GM21360 (cell line): ENCODE measurements around the gene MXD3.
A peak's percentile ranks its signal among the peaks of the same experiment; 100 is the strongest.

Experiments used
- ATAC-seq: cut with Tn5 transposase; IDR thresholded peaks from one replicate; pipeline ENCODE4 v1.9.1; 2021; ENCODE audit warnings: mild to moderate bottlenecking, moderate library complexity; ENCODE audit not compliant: unreplicated experiment

The MXD3 gene

DNA sequence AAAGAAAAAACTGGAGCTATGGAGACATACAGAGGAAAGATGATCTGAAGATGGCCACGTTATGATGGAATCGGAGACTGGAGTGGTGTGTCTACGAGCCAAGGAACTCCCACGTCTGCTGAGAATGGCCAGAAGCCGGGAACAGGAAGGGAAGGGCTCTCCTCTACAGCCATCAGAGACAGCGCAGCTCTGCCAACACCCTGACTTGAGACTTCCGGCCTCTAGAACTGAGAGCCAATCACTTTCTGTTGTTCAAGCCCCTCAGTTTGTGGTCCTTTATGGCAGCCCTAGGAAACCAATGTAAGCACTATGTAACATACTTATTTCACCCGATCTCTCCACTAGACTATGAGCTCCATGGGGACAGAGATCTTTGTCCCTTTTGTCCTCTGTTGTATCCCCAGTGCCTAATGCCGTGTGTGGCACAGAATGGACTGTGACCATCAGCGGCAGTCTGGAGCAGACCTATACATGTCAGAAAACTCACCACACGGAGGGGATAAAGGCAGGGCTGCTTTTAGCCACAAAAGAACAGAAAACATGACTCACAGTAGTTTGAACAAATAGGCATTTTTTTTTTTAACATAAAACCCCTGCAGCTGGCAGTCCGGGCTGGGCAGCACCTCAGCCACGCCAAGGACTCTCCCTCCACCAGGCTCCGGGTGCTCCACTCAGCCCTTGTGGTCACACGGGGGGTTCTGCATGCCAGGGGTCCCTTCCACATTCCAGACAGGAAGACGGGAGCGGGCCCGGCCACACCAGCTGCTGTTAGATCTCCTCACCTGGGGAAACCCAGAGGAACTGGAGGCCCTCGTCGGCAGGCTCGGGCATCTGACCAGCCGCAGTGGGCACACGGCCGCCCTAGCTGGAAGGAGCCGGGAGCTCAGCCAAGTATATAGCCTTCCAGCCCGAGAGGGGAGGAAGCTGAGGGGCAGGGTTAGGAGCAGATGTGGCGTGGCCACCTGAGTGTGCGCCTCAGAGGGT, 16.1 kb upstream of the MXD3 start:
- ATAC-seq: no peak

DNA sequence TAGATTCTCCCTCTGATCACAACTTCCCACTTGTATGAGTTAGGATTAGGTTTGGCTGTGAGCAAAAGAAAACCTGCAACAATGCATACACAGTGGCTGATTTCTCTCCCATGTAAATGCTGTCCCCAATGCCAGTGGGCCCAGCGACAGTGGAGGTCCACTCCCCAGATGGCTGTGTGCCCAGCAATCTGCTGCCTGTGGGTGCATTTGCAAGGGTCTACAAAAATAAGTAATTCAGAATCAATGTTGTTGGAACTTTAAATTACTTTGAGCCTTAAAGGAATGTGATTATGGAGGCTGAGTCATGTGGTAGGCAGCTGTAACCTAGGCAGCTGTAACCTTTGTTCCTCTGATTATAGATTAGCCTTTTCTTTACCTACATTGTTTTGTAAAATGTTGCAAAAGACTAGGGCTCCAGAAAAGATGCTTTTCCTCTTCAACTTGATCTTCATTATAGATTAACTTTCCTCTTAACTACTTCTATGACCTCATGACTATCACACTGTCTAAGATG, 14.2 kb upstream of the MXD3 start:
- ATAC-seq: no peak

DNA sequence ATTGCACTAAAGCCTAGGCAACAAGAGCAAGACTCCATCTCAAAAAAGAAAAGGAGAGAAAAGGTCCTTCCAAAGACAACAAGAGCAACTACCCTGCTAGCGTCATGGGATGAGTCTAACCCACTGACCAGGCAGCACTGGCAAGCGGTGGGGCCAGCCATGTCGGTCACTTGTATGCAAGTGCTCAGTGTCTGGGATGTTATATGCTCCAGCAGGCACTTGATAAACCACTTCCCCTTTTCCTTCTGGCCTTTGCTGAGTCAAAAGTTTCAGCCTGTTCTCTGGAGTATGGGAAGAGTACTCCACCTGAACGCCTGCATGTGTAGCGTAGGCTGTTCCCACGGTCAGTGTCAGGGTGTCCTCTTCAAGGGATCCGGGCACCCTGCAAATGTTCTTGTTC, 9.2 kb upstream of the MXD3 start:
- no peak for ATAC-seq

DNA sequence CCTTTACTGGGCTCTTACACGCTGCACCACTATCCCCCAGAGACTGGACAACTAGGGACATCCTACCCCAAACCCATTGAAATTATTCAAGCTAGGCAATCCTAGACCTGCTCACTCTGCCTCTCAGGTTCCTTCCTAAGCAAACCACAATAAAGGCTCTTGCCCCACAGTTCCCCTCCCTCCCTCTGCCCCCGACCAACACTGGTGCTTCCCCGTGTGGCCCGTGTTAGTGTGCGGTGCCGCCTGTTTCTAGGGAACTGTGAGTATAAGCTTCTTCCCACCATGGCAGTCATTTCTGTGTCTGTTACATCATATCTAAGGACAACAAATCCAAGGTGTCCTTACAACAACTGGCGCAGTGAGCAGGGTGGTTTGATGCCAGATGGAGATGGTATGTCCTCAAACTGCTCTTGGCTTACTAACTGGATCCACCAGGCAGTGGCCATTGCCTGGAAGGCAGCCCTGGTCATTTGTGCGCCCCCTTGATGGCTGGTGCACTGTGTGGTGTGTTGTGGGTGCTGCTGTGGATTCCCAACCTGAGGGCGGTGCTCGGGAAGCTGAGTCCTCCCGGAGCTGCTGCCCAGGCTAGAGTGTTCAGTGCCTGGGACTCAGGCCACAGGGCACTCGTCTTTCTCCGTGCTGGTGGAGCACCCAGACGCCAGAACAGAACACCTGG, 8.4 kb upstream of the MXD3 start:
- no peak for ATAC-seq

DNA sequence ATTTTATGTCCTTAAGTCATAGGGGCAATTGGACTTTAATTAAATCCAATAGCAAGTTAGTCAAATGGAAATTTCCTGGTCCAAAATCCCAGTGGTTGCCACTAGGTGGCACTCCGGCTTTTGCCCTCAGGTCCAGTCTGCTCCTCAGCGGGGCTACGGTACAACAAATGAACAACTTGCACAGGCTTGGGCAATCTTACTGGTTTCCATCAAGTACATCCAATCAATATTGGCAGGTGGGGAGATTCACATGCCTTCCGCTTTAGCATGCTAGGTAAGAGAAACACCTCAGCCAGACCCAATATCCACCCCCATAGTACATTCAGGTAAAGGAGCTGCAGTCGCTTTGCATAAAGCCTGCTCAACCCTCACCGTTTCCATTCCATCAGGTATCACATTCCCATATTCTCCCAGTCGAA, 6.3 kb upstream of the MXD3 start:
- ATAC-seq: no peak

DNA sequence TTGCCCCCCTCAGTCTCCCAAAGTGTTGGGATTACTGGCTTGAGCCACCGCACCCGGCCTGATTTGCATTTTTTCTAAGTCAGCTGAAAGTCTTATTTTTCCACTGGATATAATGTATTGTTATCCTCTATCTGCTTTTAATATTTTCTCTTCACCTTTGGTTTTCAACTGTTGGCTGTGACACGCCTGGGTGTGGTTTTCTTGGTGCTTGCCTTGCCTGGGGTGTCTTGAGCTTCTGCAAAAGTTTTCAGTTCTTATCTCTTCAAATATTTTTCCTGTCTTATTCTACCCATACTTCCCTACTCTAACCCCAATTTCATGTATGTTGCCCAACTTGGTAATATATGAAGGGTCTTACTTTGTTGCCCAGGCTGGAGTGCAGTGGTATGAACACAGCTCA, 4.3 kb upstream of the MXD3 start:
- no peak for ATAC-seq

DNA sequence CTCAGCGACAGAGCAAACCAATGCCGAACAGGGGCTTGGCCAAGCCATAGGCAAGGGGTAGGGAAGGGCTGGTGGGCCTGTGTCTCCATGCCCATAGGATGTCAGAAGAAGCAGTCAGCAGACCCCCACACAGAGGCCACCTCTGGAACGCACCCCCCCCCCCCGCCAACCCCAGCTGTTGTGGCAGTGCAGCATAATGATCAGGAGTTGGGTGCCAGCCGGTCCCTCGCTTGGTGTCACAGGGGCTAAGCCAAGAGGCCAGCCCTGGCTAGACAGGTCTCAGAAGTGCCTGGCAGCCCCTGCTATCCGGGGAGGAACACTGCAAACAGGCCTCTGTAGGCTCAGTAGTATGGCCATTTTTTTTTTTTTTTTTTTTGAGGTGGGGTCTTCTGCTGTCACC, 3.7 kb upstream of the MXD3 start:
- no peak for ATAC-seq

DNA sequence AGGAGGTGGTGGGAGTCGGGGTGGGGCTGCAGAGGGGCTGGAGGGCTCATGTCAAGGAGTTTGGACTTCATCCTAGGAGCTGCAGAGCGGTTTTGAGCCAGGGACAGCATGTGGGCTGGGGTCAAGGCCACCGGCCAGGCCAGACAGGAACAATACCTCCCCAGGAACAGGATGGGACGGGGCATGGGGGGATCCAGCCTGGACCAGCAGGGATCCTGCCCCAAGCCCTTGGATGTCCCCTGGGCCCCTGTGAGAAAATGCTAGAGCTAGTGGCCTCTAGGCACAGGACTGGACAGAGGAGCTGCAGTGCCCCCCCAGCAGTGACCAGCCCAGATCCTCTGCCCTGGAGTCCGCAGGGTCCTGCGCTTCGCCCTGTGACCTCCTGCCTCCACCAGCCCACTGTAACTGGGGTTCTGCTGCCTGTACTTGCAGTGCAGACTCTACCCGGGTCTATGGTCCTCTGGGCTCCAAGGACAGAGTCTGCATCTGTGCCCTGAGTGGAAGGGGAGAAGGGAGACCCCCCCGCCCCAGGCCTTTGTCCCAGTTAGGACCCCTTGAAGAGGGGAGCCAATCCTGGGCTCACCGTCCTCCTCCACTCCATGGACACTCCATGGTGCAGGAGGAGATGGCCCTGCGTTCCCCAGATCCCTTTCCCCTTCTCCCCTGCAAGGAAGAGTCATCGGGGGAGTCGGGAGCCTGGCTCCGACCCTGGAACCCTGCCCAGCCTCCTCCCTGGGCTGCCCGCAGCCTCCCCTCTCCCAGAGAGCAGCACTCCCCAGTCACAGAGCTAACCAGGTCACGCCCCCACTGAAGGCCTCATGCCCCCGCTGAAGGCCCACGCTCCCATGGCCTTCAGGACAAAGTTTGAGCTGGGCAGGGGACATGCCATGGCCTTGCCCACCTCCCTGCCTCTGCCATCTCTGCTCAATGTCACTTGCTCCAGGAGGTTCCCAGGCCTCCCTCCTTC, 3.0 kb upstream of the MXD3 start:
- no peak for ATAC-seq

DNA sequence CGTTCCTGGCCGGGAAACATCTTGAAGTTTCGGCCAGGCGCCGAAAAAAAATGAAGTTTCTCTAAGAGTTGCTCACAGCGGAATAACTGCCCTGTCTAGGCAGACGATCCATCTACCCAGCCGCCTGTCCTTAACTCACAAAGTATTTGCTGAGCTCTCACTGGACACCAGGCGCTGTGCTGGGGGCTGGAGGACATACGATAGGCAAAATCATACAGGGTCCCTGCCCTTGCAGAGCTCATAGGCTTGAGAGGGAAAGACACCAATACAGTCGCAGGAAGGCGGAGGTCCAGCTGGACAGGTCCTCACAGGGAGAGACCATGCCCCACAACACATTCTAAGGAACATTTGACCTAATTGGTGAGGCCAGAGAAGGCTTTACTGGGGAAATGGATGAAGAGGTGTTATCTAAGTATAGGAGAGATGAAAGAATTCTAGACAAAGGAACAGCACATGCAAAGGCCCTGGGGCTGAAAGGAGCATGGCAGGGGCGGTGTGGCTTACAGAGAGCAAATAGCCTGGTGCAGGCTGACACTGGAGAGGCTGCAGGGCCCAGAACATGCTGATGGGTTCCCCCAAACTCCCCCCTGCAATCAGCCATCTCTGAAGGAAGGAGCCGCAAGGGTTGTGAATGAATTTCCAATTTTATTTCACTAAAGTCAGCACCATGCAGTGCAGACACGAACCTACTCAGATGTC, 2.0 kb upstream of the MXD3 start:
- no peak for ATAC-seq

DNA sequence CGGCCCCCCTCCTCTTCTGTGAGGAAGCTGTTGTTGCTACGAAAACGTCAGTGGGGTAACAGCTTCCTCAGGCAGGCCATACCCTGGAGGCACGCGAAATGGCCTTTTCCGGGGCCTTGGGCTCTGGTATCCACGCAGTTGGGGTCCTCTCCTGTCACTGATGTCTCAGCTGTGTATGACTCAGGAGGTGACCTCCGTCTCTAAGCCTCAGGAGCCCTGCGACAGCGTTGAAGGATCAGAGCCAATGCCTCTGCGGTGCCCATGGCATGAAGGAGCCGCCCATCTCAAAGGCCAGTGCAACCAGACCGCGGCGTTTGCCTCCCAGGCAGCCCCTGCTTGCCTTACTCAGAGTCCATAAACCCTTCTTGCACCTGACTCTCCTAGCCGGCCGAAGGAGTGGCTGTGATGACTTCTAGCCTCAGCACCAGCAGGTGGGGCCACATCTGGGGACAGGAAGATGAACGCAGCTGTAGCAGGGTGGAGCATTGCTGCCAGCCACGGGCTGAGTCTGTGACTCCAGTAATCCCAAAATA, 1.0 kb upstream of the MXD3 start:
- ATAC-seq: peak; percentile 25

DNA sequence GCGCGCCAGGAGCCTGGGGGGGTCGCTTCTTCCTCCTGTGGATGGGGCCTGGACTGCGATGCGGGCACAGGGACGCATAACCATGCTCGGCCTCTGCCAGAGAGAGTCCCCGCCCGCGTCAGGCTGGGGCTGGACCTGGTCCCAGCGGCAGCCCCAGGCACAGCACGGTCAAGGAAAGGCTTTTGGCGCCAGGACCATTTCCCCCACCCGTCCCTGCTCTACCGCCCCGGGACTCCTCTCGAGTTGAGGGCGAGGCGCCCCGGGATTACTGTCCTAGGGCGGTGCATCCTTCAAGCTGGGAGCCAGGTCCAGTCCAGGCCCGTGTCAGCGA, 341 bp downstream of the MXD3 start:
- ATAC-seq: no peak

DNA sequence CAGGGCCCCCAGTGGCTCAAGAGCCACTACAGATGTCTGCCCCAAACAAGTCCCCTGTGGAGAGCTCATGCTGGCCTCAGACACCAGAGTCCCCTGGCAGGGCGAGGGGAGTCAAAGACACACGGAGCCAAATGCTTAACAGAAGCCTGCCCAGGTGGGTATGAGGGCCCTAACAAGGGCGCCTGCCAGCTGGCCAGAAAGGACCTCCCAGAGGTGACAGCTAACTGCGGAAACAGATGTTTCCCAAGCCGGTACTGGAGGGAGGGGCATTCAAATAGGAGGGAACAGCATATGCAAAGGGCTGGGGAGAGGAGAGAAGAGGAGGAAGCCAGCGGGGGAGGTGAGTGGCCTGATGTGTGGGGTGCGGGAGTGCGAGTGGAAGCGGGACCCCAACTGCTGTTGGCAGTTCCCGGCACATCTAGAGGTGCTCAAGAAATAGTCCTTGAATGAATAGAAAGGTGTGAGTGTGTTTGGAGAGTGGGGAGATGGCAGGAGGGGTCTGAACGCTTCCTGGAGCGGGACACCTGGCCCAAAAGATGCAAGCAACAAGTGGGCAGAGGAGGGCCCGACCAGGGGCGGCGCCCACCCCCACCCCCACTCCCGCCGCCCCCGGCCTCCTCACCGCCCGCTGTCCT, 824 bp downstream of the MXD3 start:
- no peak for ATAC-seq

DNA sequence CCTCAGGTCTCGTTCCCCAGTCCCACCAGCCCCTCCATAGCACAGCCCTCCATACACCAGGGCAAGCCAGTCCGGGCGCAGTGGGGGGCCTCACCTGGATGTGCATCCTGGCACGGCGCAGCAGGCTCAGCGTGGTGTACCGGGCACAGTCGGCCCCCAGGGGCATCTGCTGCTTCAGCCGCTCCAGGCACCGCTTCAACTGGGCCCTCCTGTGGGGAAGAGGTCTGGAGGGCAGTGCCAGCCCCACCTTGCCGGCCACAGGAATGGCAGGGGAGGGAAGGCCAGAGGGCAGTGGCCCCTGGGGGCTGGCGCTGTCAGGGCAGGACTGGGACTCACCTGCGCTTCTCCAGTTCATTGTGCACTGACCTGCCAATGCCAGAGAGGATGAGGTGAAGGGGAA, 1.4 kb downstream of the MXD3 start:
- no peak for ATAC-seq

DNA sequence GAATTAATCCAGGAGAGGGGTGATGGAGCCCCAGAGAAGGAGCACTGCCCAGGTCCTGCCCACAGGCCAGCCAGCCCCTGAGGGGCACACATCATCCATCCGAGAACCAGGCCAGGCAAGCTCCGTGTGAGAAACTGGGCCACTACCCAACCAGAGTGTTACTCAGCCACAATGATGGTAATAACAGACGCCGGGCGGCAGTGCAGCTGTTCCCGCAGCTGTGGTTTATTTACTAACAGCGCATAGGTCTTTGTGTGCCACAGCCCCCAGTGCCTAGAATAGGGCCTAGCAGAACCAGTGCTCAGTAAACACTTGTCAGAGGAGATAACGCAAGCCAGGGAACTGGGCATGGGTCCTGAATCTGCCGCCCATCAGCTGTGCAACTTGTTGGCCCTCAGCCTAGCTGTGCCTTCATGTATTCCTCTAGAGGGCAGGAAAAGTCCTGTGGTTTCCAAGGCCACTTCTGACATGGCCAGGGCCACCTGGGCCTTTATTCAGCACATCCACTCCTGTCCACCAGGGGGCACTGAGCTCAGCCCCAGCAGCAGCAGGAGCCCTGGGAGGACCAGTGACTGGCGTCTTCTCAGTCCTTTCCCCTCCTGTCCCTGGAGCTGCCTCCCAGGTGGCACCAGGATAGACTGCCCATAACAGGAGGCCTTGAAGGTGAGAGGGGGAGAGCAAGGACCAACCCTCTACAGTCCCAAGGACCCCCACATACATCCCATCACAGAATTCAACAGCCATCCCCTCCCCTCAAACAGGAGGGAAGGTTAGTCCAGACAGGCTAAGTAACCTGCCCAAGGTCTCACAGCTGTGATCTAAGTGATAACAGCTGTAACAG, 2.1 kb downstream of the MXD3 start:
- no peak for ATAC-seq

DNA sequence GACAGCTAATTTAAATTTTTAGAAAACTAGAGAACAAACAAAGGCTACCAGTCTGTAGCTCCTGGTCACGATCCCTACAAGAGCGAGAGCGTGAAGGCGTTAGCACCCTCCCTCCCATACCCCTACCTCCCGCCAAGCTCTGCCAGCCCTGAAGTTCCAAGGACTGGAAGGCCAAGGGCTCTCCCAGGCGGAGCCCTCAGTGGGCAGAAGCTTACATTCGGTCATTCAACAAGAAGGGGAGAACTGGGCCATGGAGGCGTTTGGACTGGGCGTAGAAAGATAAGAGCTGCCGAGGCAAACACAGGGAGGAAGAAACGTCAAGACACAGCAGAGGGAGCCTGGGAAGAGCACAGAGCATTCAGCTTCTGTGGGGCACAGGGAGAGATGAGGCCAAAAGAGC, 3.0 kb downstream of the MXD3 start:
- no peak for ATAC-seq

DNA sequence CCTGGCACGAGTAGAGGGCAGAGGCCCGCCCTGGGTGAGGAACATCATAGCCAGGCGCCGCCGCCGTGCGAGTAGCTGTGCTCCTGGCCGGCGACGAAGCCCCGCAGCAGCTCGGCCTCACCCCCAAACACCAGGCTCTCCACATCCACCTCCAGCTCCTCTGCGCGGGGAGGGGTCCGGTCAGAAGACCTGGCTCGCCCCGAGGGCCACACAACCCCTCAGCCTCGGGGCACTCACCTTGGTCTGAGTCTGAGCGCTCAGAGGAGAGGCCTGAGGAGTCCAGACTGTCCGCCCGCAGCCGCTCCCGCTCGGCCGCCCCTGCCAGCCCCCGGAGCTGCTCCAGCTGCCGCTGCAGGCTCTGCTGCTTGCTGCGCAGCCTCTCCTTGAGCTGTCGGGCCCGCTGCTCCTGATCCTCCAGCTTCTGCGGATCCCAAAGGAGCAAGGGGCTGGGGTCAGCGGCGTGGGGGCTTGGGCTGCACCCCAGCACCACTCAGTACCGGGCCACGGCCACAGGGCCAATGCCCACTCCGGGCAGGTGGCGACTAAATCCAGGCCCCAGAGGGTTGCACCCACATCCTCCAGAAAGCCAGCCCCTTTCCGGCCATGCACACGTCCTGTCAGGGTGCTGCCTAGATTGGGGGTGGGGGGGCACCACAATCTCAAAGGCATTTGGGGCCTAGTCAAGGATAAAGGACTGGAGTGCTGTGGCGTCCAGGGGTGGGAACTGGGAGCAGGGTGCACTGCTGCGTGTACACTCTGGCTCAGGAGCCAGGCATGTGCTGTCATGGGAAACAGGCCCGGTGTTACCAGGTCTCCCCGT, 3.9 kb downstream of the MXD3 start:
- no peak for ATAC-seq

DNA sequence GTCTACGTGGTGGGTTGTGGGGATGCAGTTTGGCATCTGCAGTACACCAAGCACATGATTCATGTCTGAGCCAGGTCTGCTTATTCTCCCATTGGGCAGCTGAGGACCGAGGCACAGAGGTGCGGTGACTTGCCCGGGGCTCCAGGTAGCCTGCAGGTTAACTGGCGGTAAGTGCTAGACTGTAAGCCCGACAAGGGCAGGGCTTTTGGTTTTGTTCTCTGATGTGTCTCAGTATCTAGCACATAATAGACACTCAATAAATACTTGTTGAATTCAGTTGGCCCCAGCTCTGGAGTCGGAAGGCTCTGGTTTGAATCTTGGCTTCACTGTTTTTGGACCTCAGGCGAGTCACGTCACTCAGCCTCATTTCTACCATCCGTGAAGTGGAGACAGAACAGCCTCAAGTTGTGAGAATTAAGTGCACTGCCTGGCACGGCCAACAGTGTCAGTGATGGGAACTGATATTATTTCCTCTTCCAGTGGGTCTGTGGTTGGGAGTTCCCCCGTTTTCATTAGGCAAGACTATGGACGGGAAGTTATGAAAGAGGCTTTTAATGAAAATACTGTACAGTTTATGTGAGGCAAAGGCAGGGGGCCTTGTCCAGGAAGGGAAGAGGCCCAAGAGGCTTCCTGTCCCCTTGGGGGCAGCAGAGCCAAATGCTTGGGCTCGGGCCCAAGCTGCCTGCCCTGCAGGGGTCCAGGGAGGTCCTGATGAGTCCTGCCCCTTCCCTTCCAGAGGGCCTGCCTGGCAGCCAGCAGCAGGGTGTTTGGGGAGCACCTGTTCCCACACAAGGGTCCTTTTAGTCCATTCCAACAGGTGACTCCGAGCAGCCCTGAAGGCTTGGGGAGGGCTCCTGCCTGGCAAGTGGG, 4.8 kb downstream of the MXD3 start:
- ATAC-seq: no peak
